HG03066 (cell line): ENCODE results near the gene EIF3F.

Experiments
- ATAC-seq: cut with Tn5 transposase; IDR thresholded peaks from one replicate; pipeline ENCODE4 v1.9.1; 2021; ENCODE audit warnings: low read depth; ENCODE audit not compliant: unreplicated experiment

The EIF3F gene

GRCh38 chr11:8019314-8020243, 32.4 kb downstream of the EIF3F start:
- no peak for ATAC-seq

GRCh38 chr11:8020244-8020597, 33.1 kb downstream of the EIF3F start:
- no peak for ATAC-seq

- ATAC-seq: no peak
Observed at GRCh38 chr11:8021920-8022319, 34.8 kb downstream of the EIF3F start.

- ATAC-seq: no peak
Observed at GRCh38 chr11:8022876-8023275, 35.7 kb downstream of the EIF3F start.

GRCh38 chr11:8023831-8024555, 36.9 kb downstream of the EIF3F start:
- ATAC-seq: no peak

GRCh38 chr11:8025123-8025522, 38.0 kb downstream of the EIF3F start:
- no peak for ATAC-seq

GRCh38 chr11:8025816-8026215, 38.7 kb downstream of the EIF3F start:
- ATAC-seq: no peak

- no peak for ATAC-seq
Observed at GRCh38 chr11:8026982-8027381, 39.8 kb downstream of the EIF3F start.

GRCh38 chr11:8028766-8029165, 41.6 kb downstream of the EIF3F start:
- no peak for ATAC-seq

GRCh38 chr11:8030526-8031247, 43.5 kb downstream of the EIF3F start:
- ATAC-seq: no peak

- ATAC-seq: no peak
Observed at GRCh38 chr11:8031248-8032115, 44.3 kb downstream of the EIF3F start.

- ATAC-seq: no peak
Observed at GRCh38 chr11:8032122-8032521, 45.0 kb downstream of the EIF3F start.

- no peak for ATAC-seq
Observed at GRCh38 chr11:8032576-8033304, 45.6 kb downstream of the EIF3F start.

GRCh38 chr11:8033305-8034105, 46.4 kb downstream of the EIF3F start:
- peak; percentile 80 for ATAC-seq

GRCh38 chr11:8034106-8034585, 47.0 kb downstream of the EIF3F start:
- ATAC-seq: no peak

GRCh38 chr11:8034604-8035190, 47.6 kb downstream of the EIF3F start:
- no peak for ATAC-seq

GRCh38 chr11:8035200-8035855, 48.2 kb downstream of the EIF3F start:
- ATAC-seq: no peak
